Stimulated activated naive CD8-positive, alpha-beta T cell treated with anti-CD3 and anti-CD28 coated beads, Interleukin-15, amount 100 ng/mL, for 72 hours (primary cell): ENCODE measurements around the gene CARMIL3.

Experiments used
- ATAC-seq: fragments of 150-1000 bp; cut with Tn5 transposase; 2 replicates; pipeline ENCODE4 v1.10.0; 2021; ENCODE audit warnings: mild to moderate bottlenecking, moderate library complexity
- DNase-seq, 2 donors: peaks; one replicate each; pipeline ENCODE4 v3.0.0; 2021 to 2022
- H3K27ac Mint-ChIP-seq, 2 donors: one replicate each; pipeline ENCODE4 v1.8.0; 2022; ENCODE audit warnings: mild to moderate bottlenecking in 2 of 2, mixed read lengths in 2 of 2, moderate library complexity in 2 of 2
- H3K27me3 Mint-ChIP-seq: one replicate; pipeline ENCODE4 v1.8.0; 2022; ENCODE audit warnings: mixed read lengths
- H3K4me1 Mint-ChIP-seq: one replicate; pipeline ENCODE4 v1.8.0; 2022; ENCODE audit warnings: mild to moderate bottlenecking, mixed read lengths
- H3K4me3 Mint-ChIP-seq, 2 donors: one replicate each; pipeline ENCODE4 v1.8.0; 2022; ENCODE audit warnings: mild to moderate bottlenecking in 2 of 2, mixed read lengths in 2 of 2, moderate library complexity in 1 of 2
- H3K9me3 Mint-ChIP-seq, 2 donors: one replicate each; pipeline ENCODE4 v1.8.0; 2022; ENCODE audit warnings: mixed read lengths in 2 of 2

The CARMIL3 gene

GRCh38 chr14:24065408-24065807 is 13.6 kb downstream of the CARMIL3 start:
- H3K27ac Mint-ChIP-seq: no peak overlapping the region
- no peak for DNase-seq

GRCh38 chr14:24066496-24067132 is 14.8 kb downstream of the CARMIL3 start:
- Mint-ChIP-seq H3K4me1 (peaks cover 22% of the 10 kb centered on the region), H3K4me3 (no peak overlapping the region), H3K9me3 (no peaks in the 10 kb centered on the region), H3K27ac (no peak overlapping the region), H3K27me3 (peaks cover 8% of the 10 kb centered on the region)
- DNase-seq (no peak), ATAC-seq (no peak)

More at GRCh38 chr14:24065408-24065807, 13.6 kb downstream of the CARMIL3 start:
- Mint-ChIP-seq H3K4me1 (peaks cover 10% of the 10 kb centered on the region), H3K27me3 (peaks cover 8% of the 10 kb centered on the region), H3K4me3 (no peak overlapping the region), H3K9me3 (no peaks in the 10 kb centered on the region)
- ATAC-seq: no peak

GRCh38 chr14:24067133-24068082 is 15.6 kb downstream of the CARMIL3 start:
- peaks cover 22% of the 10 kb centered on the region for H3K4me1 Mint-ChIP-seq
- DNase-seq: no peak
- H3K27me3 Mint-ChIP-seq: peaks cover 8% of the 10 kb centered on the region
- ATAC-seq: no peak
- H3K4me3 Mint-ChIP-seq: no peak overlapping the region
- no peak overlapping the region for H3K27ac Mint-ChIP-seq
- H3K9me3 Mint-ChIP-seq: no peaks in the 10 kb centered on the region

- no peak overlapping the region for H3K27ac Mint-ChIP-seq
- no peak for ATAC-seq
- H3K27me3 Mint-ChIP-seq: peaks cover 8% of the 10 kb centered on the region
- H3K4me3 Mint-ChIP-seq: no peak overlapping the region
- DNase-seq: no peak
- no peaks in the 10 kb centered on the region for H3K9me3 Mint-ChIP-seq
- peaks cover 14% of the 10 kb centered on the region for H3K4me1 Mint-ChIP-seq
Measured at GRCh38 chr14:24068711-24069410, 17.1 kb downstream of the CARMIL3 start.

GRCh38 chr14:24069411-24069735 is 17.6 kb downstream of the CARMIL3 start:
- H3K27me3 Mint-ChIP-seq: peaks cover 8% of the 10 kb centered on the region
- DNase-seq (no peak), ATAC-seq (no peak)
- no peak overlapping the region for H3K4me3 Mint-ChIP-seq
- H3K27ac Mint-ChIP-seq: no peak overlapping the region
- H3K4me1 Mint-ChIP-seq: peaks cover 14% of the 10 kb centered on the region
- no peaks in the 10 kb centered on the region for H3K9me3 Mint-ChIP-seq

GRCh38 chr14:24070285-24071143 is 18.7 kb downstream of the CARMIL3 start:
- Mint-ChIP-seq H3K4me3 (no peak overlapping the region), H3K27ac (no peak overlapping the region), H3K9me3 (no peaks in the 10 kb centered on the region), H3K27me3 (peaks cover 8% of the 10 kb centered on the region), H3K4me1 (peaks cover 21% of the 10 kb centered on the region)
- ATAC-seq (no peak), DNase-seq (no peak)

GRCh38 chr14:24071144-24071697 is 19.4 kb downstream of the CARMIL3 start, which contains the start of gene CPNE6:
TSS of gene CPNE6 (plus strand) at chr14:24071562. CDS start at chr14:24072937, 1,375 bp downstream.
- H3K9me3 Mint-ChIP-seq: no peaks in the 10 kb centered on the region
- peaks cover 28% of the 10 kb centered on the region for H3K4me1 Mint-ChIP-seq
- no peak within 1 kb of the TSS for H3K4me3 Mint-ChIP-seq
- DNase-seq (peak in 1 of 2 donors; percentile 37), ATAC-seq (peak; percentile 74)
- peaks cover 8% of the 10 kb centered on the region for H3K27me3 Mint-ChIP-seq
- no peak within 1 kb of the TSS for H3K27ac Mint-ChIP-seq

- no peak overlapping the region for H3K27ac Mint-ChIP-seq
- H3K4me3 Mint-ChIP-seq: no peak overlapping the region
- H3K4me1 Mint-ChIP-seq: peaks cover 31% of the 10 kb centered on the region
- H3K9me3 Mint-ChIP-seq: no peaks in the 10 kb centered on the region
- DNase-seq: no peak
- ATAC-seq: no peak
- peaks cover 8% of the 10 kb centered on the region for H3K27me3 Mint-ChIP-seq
Measured at GRCh38 chr14:24071836-24072430, 20.1 kb downstream of the CARMIL3 start.

- Mint-ChIP-seq H3K4me1 (peaks cover 31% of the 10 kb centered on the region), H3K9me3 (no peaks in the 10 kb centered on the region)
Measured at GRCh38 chr14:24072436-24072835, 20.6 kb downstream of the CARMIL3 start.

GRCh38 chr14:24072881-24073877 is 21.4 kb downstream of the CARMIL3 start:
- Mint-ChIP-seq H3K27ac (no peak overlapping the region), H3K27me3 (peaks cover 8% of the 10 kb centered on the region)

More at GRCh38 chr14:24072436-24072835, 20.6 kb downstream of the CARMIL3 start:
- ATAC-seq (peak; percentile 2), DNase-seq (no peak)
- Mint-ChIP-seq H3K4me3 (no peak overlapping the region), H3K27ac (no peak overlapping the region), H3K27me3 (peaks cover 8% of the 10 kb centered on the region)

GRCh38 chr14:24074625-24075484 is 23.0 kb downstream of the CARMIL3 start:
- no peak for ATAC-seq
- Mint-ChIP-seq H3K4me3 (no peak overlapping the region), H3K9me3 (no peaks in the 10 kb centered on the region), H3K4me1 (peaks cover 33% of the 10 kb centered on the region), H3K27me3 (no peaks in the 10 kb centered on the region), H3K27ac (peak overlapping the region in 1 of 2 donors; percentile 40)
- DNase-seq: no peak

More at GRCh38 chr14:24072881-24073877, 21.4 kb downstream of the CARMIL3 start:
- Mint-ChIP-seq H3K9me3 (no peaks in the 10 kb centered on the region), H3K4me3 (no peak overlapping the region), H3K4me1 (peaks cover 31% of the 10 kb centered on the region)
- DNase-seq (no peak), ATAC-seq (peak; percentile 3)

- H3K4me3 Mint-ChIP-seq: peak overlapping the region in 1 of 2 donors; percentile 36
- no peaks in the 10 kb centered on the region for H3K27me3 Mint-ChIP-seq
- no peaks in the 10 kb centered on the region for H3K9me3 Mint-ChIP-seq
- DNase-seq: no peak
- H3K27ac Mint-ChIP-seq: peak overlapping the region; percentile 60 to 81
- peak; percentile 48 for ATAC-seq
- H3K4me1 Mint-ChIP-seq: peaks cover 36% of the 10 kb centered on the region
Measured at GRCh38 chr14:24075485-24076301, 23.9 kb downstream of the CARMIL3 start.
